ENCODE measurements around the gene TMEM204.
"Not testable (repeated sequence)": the region's sequence is repeated elsewhere in the genome, so short reads cannot be mapped to it uniquely, and the experiment has no call there.

TMEM204 gene

DNA sequence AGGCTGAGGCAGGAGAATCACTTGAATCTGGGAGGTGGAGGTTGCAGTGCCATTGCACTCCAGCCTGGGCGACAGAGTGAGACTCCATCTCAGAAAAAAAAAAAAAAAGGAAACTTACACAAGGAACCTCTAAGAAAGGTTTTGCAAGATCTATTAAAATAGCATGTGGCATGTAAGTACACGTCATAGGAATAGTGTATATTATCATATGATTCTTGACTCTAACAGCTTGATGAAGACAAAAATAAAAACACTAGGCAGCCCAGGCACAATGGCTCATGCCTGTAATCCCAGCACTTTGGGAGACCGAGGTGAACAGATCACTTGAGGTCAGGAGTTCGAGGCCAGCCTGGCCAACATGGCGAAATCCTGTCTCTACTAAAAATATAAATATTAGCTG is 62.0 kb downstream of the TMEM204 start:
- not testable (repeated sequence) for DNase-seq (ENCODE audit: low read depth in 2 of 2)

DNA sequence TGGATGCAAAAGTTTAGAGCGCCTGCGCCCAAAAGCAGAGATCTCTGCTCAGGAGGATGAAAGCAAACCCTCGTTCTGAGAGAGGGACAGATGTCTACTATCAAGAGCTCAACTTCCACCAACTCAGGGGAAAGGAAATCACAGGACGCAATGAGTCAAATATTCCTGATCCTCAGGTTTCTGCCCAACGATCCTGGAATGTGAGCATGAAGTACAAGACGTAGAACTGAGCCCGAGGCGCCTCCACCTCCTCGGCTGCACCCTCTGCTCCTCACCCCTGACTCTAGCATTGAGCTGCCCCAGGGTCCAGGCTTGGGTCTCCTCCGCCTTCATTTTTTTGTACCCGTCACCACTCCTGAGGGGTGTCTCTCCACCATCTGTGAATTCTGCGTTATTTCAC is 63.0 kb downstream of the TMEM204 start:
- DNase-seq (ENCODE audit: low read depth in 2 of 2), result no peak

DNA sequence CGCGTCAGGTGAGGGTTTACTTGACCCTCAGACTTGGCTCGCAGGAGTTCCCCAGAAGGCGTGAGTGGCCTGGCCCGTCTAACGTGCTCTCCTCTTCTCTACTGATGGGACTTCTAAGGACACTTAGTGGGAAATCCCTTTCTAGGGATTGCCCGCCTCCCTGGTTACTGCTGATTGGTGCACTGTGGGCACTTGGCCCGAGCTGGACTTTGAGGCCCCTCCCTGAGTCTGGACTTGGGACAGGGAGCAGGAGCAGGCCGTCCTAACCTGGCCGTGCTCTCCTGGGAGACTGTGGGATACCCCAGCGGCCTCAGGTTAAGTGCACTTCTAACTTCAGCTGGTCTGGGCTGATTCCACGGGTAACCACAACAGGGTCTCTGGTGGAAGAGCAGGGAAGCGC is 63.7 kb downstream of the TMEM204 start:
- no peak for DNase-seq (ENCODE audit: low read depth in 2 of 2)

GRCh38 chr16:1601031-1601430 is 67.6 kb downstream of the TMEM204 start:
- no peak for DNase-seq (ENCODE audit: low read depth in 2 of 2)

DNA sequence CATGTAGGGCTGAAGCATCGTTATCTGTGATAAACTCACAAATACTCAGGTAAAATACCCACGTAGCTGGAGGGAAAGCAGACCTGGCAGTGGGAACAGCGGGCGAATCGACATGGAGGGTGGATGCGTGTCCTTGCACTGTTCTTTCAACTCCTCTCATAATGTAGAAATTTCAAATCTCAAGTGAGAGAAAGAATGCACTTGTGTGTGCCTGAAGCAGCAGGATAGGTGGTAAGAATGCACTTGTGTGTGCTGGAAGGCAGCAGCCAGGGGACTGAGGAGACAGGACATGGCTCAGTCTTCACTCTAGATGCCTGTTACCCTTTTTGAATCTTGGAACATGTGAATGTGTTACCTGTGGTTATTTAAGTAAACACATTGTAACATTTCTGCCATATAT is 68.0 kb downstream of the TMEM204 start:
- DNase-seq (ENCODE audit: low read depth in 2 of 2), result no peak

DNA sequence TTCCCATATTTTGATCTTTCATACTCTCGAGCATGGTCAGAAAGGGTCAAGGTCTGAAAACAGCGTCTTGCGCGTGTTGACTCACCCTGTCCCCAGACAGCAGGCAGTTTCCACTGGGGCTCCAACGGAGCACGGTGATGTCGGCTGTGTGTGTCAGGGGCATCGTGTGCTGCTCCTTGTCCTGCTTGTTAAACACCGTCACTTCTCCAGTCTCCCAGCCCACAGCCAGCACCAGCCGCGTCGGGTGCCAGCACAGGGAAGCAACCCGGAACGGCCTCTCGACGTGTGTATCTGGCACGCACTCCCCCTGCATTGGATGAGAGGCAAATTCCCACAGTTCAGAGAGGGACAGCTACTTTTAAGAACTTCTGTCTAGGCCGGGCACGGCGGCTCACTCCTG is 68.8 kb downstream of the TMEM204 start:
- no peak for DNase-seq (ENCODE audit: low read depth in 2 of 2)
